Uterus (tissue), 4 donors: Measurements from ENCODE around the gene CCDC148. TPM values are rescaled to one million over a fixed set of nuclear protein-coding genes. Genes with fewer than 3 reads are reported as not detected.
A peak's percentile ranks its signal among the peaks of the same experiment; 100 is the strongest.

ENCODE experiments used
- DNase-seq, 2 donors: peaks; one replicate each; pipeline ENCODE4 v3.0.0-alpha.2; 2019 to 2020
- H3K27ac ChIP-seq, 2 donors: fragments of 200-600 bp; sonication (generic); 1 replicate in 1 of 2; 2 replicates in 1 of 2; pipeline ENCODE4 v1.5.1; 2016 to 2018
- H3K27me3 ChIP-seq, 2 donors: fragments of 200-600 bp; sonication (generic); one replicate each; pipeline ENCODE4 v1.5.1; 2018 to 2019; ENCODE audit warnings: control low read depth in 1 of 2
- H3K36me3 ChIP-seq, 2 donors: fragments of 200-600 bp; sonication (generic); one replicate each; pipeline ENCODE4 v1.5.1; 2019; ENCODE audit warnings: control low read depth in 1 of 2
- H3K4me1 ChIP-seq, 2 donors: fragments of 200-600 bp; sonication (generic); one replicate each; pipeline ENCODE4 v1.5.1; 2018 to 2019; ENCODE audit warnings: control low read depth in 1 of 2
- H3K4me3 ChIP-seq, 2 donors: fragments of 200-600 bp; sonication (generic); 1 replicate in 1 of 2; 2 replicates in 1 of 2; pipeline ENCODE4 v1.5.1; 2018 to 2019; ENCODE audit warnings: mild to moderate bottlenecking in 1 of 2
- H3K9me3 ChIP-seq, 2 donors: fragments of 200-600 bp; sonication (generic); one replicate each; pipeline ENCODE4 v1.5.1; 2019; ENCODE audit warnings: control low read depth in 1 of 2
- CTCF ChIP-seq, 4 experiments: fragments of 200-600 bp in 2 of 4; fragments of 450-650 bp in 2 of 4; sonication (generic) in 2 of 4; IDR thresholded peaks; one replicate each; pipeline ENCODE4 v1.5.1; 2016 to 2019; ENCODE audit warnings: antibody characterized with exemption in 4 of 4, mild to moderate bottlenecking in 2 of 4, moderate library complexity in 1 of 4
- POLR2A ChIP-seq, 2 donors: fragments of 450-650 bp; IDR thresholded peaks; one replicate each; pipeline ENCODE4 v1.6.1; 2016; ENCODE audit warnings: antibody characterized with exemption in 2 of 2, mild to moderate bottlenecking in 1 of 2, moderate library complexity in 1 of 2
- intact Hi-C: fragments of 100-400 bp; cut with DNase I; formaldehyde crosslinking; loops from one replicate; pipeline ENCODE4 v1.15.1; 2023; ENCODE audit warnings: low total_unique reads
- total RNA-seq, 4 donors: library from RNA; depleted of rRNA in 3 of 4; stranded (reverse); fragments of >200 nt in 3 of 4; gene quantifications; one replicate each; pipeline versions ENCODE4 v1.1.0 to v1.2.4, GENCODE V29; 2014 to 2023
- donor health status: DM: yes; HTN: yes; CAD: no.

The CCDC148 gene
- total RNA-seq, 4 donors from 2014 or later, result 0.77 to 9.7 (median 3.0) TPM; not detected in 1

GRCh38 chr2:158464426-158465281, 8.1 kb upstream of the CCDC148 start:
- no peak for DNase-seq
- intact Hi-C loops, result no loop called here
- no peaks in the 10 kb centered on the region for H3K4me1 ChIP-seq
- no peaks in the 10 kb centered on the region for H3K9me3 ChIP-seq
- H3K27ac ChIP-seq, result no peak overlapping the region
- H3K4me3 ChIP-seq, result no peak overlapping the region
- no peaks in the 10 kb centered on the region for H3K27me3 ChIP-seq
- TF ChIP-seq POLR2A (IDR thresholded peaks at IDR 0.05) (no peak), CTCF (IDR thresholded peaks at IDR 0.05) (peak in 2 of 4 experiments; percentile 5 to 27)
- H3K36me3 ChIP-seq, result no peaks in the 10 kb centered on the region

- TF ChIP-seq POLR2A (IDR thresholded peaks at IDR 0.05) (no peak), CTCF (IDR thresholded peaks at IDR 0.05) (no peak)
- Histone ChIP-seq H3K36me3 (no peaks in the 10 kb centered on the region), H3K27me3 (no peaks in the 10 kb centered on the region), H3K9me3 (no peaks in the 10 kb centered on the region), H3K4me3 (no peak overlapping the region), H3K27ac (no peak overlapping the region), H3K4me1 (no peaks in the 10 kb centered on the region)
- DNase-seq, result no peak
- intact Hi-C loops, result no loop called here
Measured at GRCh38 chr2:158463496-158464095, 7.0 kb upstream of the CCDC148 start.

GRCh38 chr2:158460632-158461297, 4.2 kb upstream of the CCDC148 start:
- H3K4me3 ChIP-seq, result no peak overlapping the region
- no peaks in the 10 kb centered on the region for H3K27me3 ChIP-seq
- no peak overlapping the region for H3K27ac ChIP-seq
- TF ChIP-seq POLR2A (IDR thresholded peaks at IDR 0.05) (no peak), CTCF (IDR thresholded peaks at IDR 0.05) (peak in 1 of 4 experiments; percentile 18)
- no peaks in the 10 kb centered on the region for H3K36me3 ChIP-seq
- no peaks in the 10 kb centered on the region for H3K9me3 ChIP-seq
- no peak for DNase-seq
- no peaks in the 10 kb centered on the region for H3K4me1 ChIP-seq
- intact Hi-C loops, result no loop called here

- H3K4me1 ChIP-seq, result no peaks in the 10 kb centered on the region
- peak overlapping the region in 1 of 2 donors; percentile 90 for H3K27ac ChIP-seq
Measured at GRCh38 chr2:158459161-158460003, 2.8 kb upstream of the CCDC148 start.

More at GRCh38 chr2:158459161-158460003, 2.8 kb upstream of the CCDC148 start:
- no peaks in the 10 kb centered on the region for H3K27me3 ChIP-seq
- TF ChIP-seq CTCF (IDR thresholded peaks at IDR 0.05) (no peak), POLR2A (IDR thresholded peaks at IDR 0.05) (no peak)
- no peaks in the 10 kb centered on the region for H3K9me3 ChIP-seq
- H3K36me3 ChIP-seq, result no peaks in the 10 kb centered on the region
- no peak for DNase-seq
- peak overlapping the region; percentile 8 to 89 for H3K4me3 ChIP-seq
- intact Hi-C loops, result no loop called here
